ENCODE data around the gene FBXL16. TPM values are rescaled to one million over a fixed set of nuclear protein-coding genes. Genes with fewer than 3 reads are reported as not detected.

FBXL16 gene
- total RNA-seq, 2 experiments from 2014 or later, result 15.9 to 21.8 TPM

- DNase-seq, result no peak
- Mint-ChIP-seq H3K27me3 (no peaks in the 10 kb centered on the region), H3K27ac (peak overlapping the region; percentile 84), H3K4me1 (peaks cover 4% of the 10 kb centered on the region), H3K9me3 (no peaks in the 10 kb centered on the region), H3K36me3 (peaks cover 2% of the 10 kb centered on the region), H3K4me3 (peak overlapping the region; percentile 78)
- POLR2A ChIA-PET, result interaction anchor here (0.5 to 2.5 kb wide), 8 partner anchors 12 to 433 kb away, joined by 3 to 18 read pairs (median 4); partner anchors contain the start of genes CIAO3, METTL26, STUB1 and WDR24
- ATAC-seq (ENCODE audit: low read depth), result peak; percentile 1
Measured at GRCh38 chr16:667113-667779, 38.4 kb downstream of the FBXL16 start.

GRCh38 chr16:666572-666971 is 39.0 kb downstream of the FBXL16 start:
- H3K36me3 Mint-ChIP-seq, result peaks cover 2% of the 10 kb centered on the region
- POLR2A ChIA-PET, result interaction anchor here (1.7 to 2.5 kb wide), 2 partner anchors 23 to 31 kb away, joined by 4 to 9 read pairs; partner anchors contain the start of genes METTL26 and WDR24
- DNase-seq (no peak), ATAC-seq (ENCODE audit: low read depth) (no peak)
- no peak overlapping the region for H3K4me3 Mint-ChIP-seq
- H3K27ac Mint-ChIP-seq, result no peak overlapping the region
- H3K27me3 Mint-ChIP-seq, result no peaks in the 10 kb centered on the region
- peaks cover 4% of the 10 kb centered on the region for H3K4me1 Mint-ChIP-seq
- no peaks in the 10 kb centered on the region for H3K9me3 Mint-ChIP-seq

- no peak for ATAC-seq (ENCODE audit: low read depth)
- POLR2A ChIA-PET, result interaction anchor here (0.7 to 1.2 kb wide), 2 partner anchors 12 to 13 kb away, joined by 3 read pairs; partner anchors contain the start of gene WDR90
- no peak for DNase-seq
- Mint-ChIP-seq H3K27me3 (no peaks in the 10 kb centered on the region), H3K36me3 (peaks cover 2% of the 10 kb centered on the region), H3K9me3 (no peaks in the 10 kb centered on the region), H3K4me3 (no peak overlapping the region), H3K4me1 (peaks cover 2% of the 10 kb centered on the region), H3K27ac (no peak overlapping the region)
Measured at GRCh38 chr16:662597-662996, 43.0 kb downstream of the FBXL16 start.

GRCh38 chr16:662095-662494 is 43.5 kb downstream of the FBXL16 start:
- POLR2A ChIA-PET, result interaction anchor here (0.7 to 1.2 kb wide), 2 partner anchors 11 to 13 kb away, joined by 3 read pairs; partner anchors contain the start of gene WDR90
- Mint-ChIP-seq H3K27ac (no peak overlapping the region), H3K36me3 (peaks cover 2% of the 10 kb centered on the region), H3K9me3 (no peaks in the 10 kb centered on the region), H3K27me3 (no peaks in the 10 kb centered on the region), H3K4me1 (peaks cover 2% of the 10 kb centered on the region), H3K4me3 (no peak overlapping the region)
- ATAC-seq (ENCODE audit: low read depth) (no peak), DNase-seq (no peak)

GRCh38 chr16:661184-661821 is 44.3 kb downstream of the FBXL16 start:
- POLR2A ChIA-PET, result interaction anchor here (1.2 kb wide), 1 partner anchor 12 kb away, joined by 3 read pairs; the partner anchor contains the start of gene WDR90
- Mint-ChIP-seq H3K9me3 (no peaks in the 10 kb centered on the region), H3K27ac (no peak overlapping the region), H3K36me3 (peaks cover 2% of the 10 kb centered on the region), H3K4me1 (peaks cover 2% of the 10 kb centered on the region), H3K4me3 (no peak overlapping the region), H3K27me3 (no peaks in the 10 kb centered on the region)
- ATAC-seq (ENCODE audit: low read depth), result no peak
- DNase-seq, result no peak

GRCh38 chr16:660459-661183 is 45.0 kb downstream of the FBXL16 start:
- DNase-seq (peak; percentile 75), ATAC-seq (ENCODE audit: low read depth) (peak; percentile 43)
- no peak overlapping the region for H3K27ac Mint-ChIP-seq
- H3K27me3 Mint-ChIP-seq, result no peaks in the 10 kb centered on the region
- peaks cover 2% of the 10 kb centered on the region for H3K36me3 Mint-ChIP-seq
- H3K4me3 Mint-ChIP-seq, result no peak overlapping the region
- H3K9me3 Mint-ChIP-seq, result no peaks in the 10 kb centered on the region
- peaks cover 2% of the 10 kb centered on the region for H3K4me1 Mint-ChIP-seq
- POLR2A ChIA-PET, result interaction anchor here (1.0 to 1.2 kb wide), 2 partner anchors 10 to 124 kb away, joined by 3 read pairs; no protein-coding TSS in a partner anchor

GRCh38 chr16:660132-660458 is 45.5 kb downstream of the FBXL16 start:
- DNase-seq (no peak), ATAC-seq (ENCODE audit: low read depth) (no peak)
- Mint-ChIP-seq H3K36me3 (peaks cover 2% of the 10 kb centered on the region), H3K9me3 (no peaks in the 10 kb centered on the region), H3K4me3 (no peak overlapping the region), H3K27ac (no peak overlapping the region), H3K27me3 (no peaks in the 10 kb centered on the region), H3K4me1 (peaks cover 2% of the 10 kb centered on the region)
- POLR2A ChIA-PET, result interaction anchor here (1.0 to 1.2 kb wide), 2 partner anchors 9 to 125 kb away, joined by 3 read pairs; no protein-coding TSS in a partner anchor

GRCh38 chr16:659618-660017 is 46.0 kb downstream of the FBXL16 start:
- H3K9me3 Mint-ChIP-seq, result no peaks in the 10 kb centered on the region
- DNase-seq (no peak), ATAC-seq (ENCODE audit: low read depth) (no peak)
- no peaks in the 10 kb centered on the region for H3K27me3 Mint-ChIP-seq
- H3K27ac Mint-ChIP-seq, result no peak overlapping the region
- POLR2A ChIA-PET, result interaction anchor here (1.0 to 1.2 kb wide), 2 partner anchors 9 to 125 kb away, joined by 3 read pairs; no protein-coding TSS in a partner anchor
- H3K4me3 Mint-ChIP-seq, result no peak overlapping the region
- peaks cover 2% of the 10 kb centered on the region for H3K36me3 Mint-ChIP-seq
- H3K4me1 Mint-ChIP-seq, result peaks cover 2% of the 10 kb centered on the region

- Mint-ChIP-seq H3K4me3 (no peak overlapping the region), H3K27ac (peak overlapping the region; percentile 42), H3K27me3 (no peaks in the 10 kb centered on the region), H3K9me3 (no peaks in the 10 kb centered on the region), H3K4me1 (peaks cover 2% of the 10 kb centered on the region), H3K36me3 (peaks cover 2% of the 10 kb centered on the region)
- POLR2A ChIA-PET, result interaction anchor here (1.0 to 1.2 kb wide), 2 partner anchors 8 to 126 kb away, joined by 3 read pairs; no protein-coding TSS in a partner anchor
- ATAC-seq (ENCODE audit: low read depth) (no peak), DNase-seq (no peak)
Measured at GRCh38 chr16:658679-659571, 46.7 kb downstream of the FBXL16 start.

- Mint-ChIP-seq H3K27me3 (no peaks in the 10 kb centered on the region), H3K4me3 (no peak overlapping the region), H3K9me3 (no peaks in the 10 kb centered on the region), H3K27ac (no peak overlapping the region), H3K36me3 (no peaks in the 10 kb centered on the region), H3K4me1 (peaks cover 2% of the 10 kb centered on the region)
- ATAC-seq (ENCODE audit: low read depth) (no peak), DNase-seq (no peak)
- POLR2A ChIA-PET, result no interaction called here
Measured at GRCh38 chr16:657487-657886, 48.1 kb downstream of the FBXL16 start.

- ATAC-seq (ENCODE audit: low read depth), result no peak
- Mint-ChIP-seq H3K4me3 (no peak overlapping the region), H3K27ac (no peak overlapping the region), H3K4me1 (no peaks in the 10 kb centered on the region), H3K9me3 (no peaks in the 10 kb centered on the region), H3K36me3 (no peaks in the 10 kb centered on the region), H3K27me3 (no peaks in the 10 kb centered on the region)
- DNase-seq, result no peak
- POLR2A ChIA-PET, result interaction anchor here (1.5 kb wide), 1 partner anchor 25 kb away, joined by 3 read pairs; no protein-coding TSS in a partner anchor
Measured at GRCh38 chr16:654034-654433, 51.6 kb downstream of the FBXL16 start.

GRCh38 chr16:652454-653305 is 52.9 kb downstream of the FBXL16 start:
- DNase-seq (no peak), ATAC-seq (ENCODE audit: low read depth) (no peak)
- Mint-ChIP-seq H3K4me1 (no peaks in the 10 kb centered on the region), H3K27ac (no peak overlapping the region), H3K4me3 (no peak overlapping the region), H3K36me3 (no peaks in the 10 kb centered on the region), H3K27me3 (no peaks in the 10 kb centered on the region), H3K9me3 (no peaks in the 10 kb centered on the region)
- POLR2A ChIA-PET, result interaction anchor here (1.5 kb wide), 1 partner anchor 26 kb away, joined by 3 read pairs; no protein-coding TSS in a partner anchor
